Body of pancreas (tissue), 4 donors: ENCODE results near the gene CFAP61. TPM values are rescaled to one million over a fixed set of nuclear protein-coding genes. Genes with fewer than 3 reads are reported as not detected.

Experiments used
- ATAC-seq: fragments of 150-250 bp; one replicate; pipeline ENCODE4 v1.9.1; 2016
- DNase-seq, 4 donors: peaks; one replicate each; pipeline ENCODE4 v3.0.0-alpha.2; 2019
- H3K27ac ChIP-seq, 4 donors: fragments of 200-600 bp; sonication (generic); 1 replicate in 3 of 4; 2 replicates in 1 of 4; pipeline versions ENCODE4 v1.5.1 to v1.6.1; 2016 to 2019; ENCODE audit warnings: mild to moderate bottlenecking in 1 of 4, mixed read lengths in 1 of 4, moderate library complexity in 1 of 4
- H3K27me3 ChIP-seq, 2 donors: fragments of 200-600 bp; sonication (generic); one replicate each; pipeline ENCODE4 v1.6.0; 2016; ENCODE audit warnings: mild to moderate bottlenecking in 1 of 2
- H3K36me3 ChIP-seq, 2 donors: fragments of 200-600 bp; sonication (generic); replicated peaks in 1 of 2; 2 replicates each; pipeline ENCODE4 v1.5.1; 2016; ENCODE audit warnings: low read depth in 2 of 2; ENCODE audit not compliant: insufficient read depth in 1 of 2
- H3K4me1 ChIP-seq: fragments of 200-600 bp; sonication (generic); one replicate; pipeline ENCODE4 v1.6.0; 2016
- H3K4me3 ChIP-seq, 2 donors: fragments of 200-600 bp; sonication (generic); 1 replicate in 1 of 2; 2 replicates in 1 of 2; pipeline ENCODE4 v1.5.1; 2016 to 2019
- H3K9me3 ChIP-seq, 3 donors: fragments of 200-600 bp; sonication (generic); 1 replicate in 2 of 3; 2 replicates in 1 of 3; pipeline ENCODE4 v1.5.1; 2016
- POLR2A ChIP-seq, 3 donors: fragments of 450-650 bp; IDR thresholded peaks; one replicate each; pipeline ENCODE4 v1.6.1; 2016; ENCODE audit warnings: antibody characterized with exemption in 3 of 3, mild to moderate bottlenecking in 2 of 3
- WGBS, 2 donors: methylation state at CpG; one replicate each; pipeline ENCODE4 v1.1.5; 2017; 5-methylcytosine and 5-hydroxymethylcytosine counted together
- intact Hi-C: fragments of 100-400 bp; cut with DNase I; formaldehyde crosslinking; loops from one replicate; pipeline ENCODE4 v1.15.1; 2023
- total RNA-seq, 2 donors: library from RNA; depleted of rRNA; stranded (reverse); fragments of >200 nt; gene quantifications; one replicate each; pipeline ENCODE4 v1.1.0, GENCODE V29; 2016
- TF ChIP-seq, protein P1 (sequence below), 7 experiments: fragments of 450-650 bp in 4 of 7; fragments of 200-600 bp in 3 of 7; sonication (generic) in 3 of 7; IDR thresholded peaks; one replicate each; pipeline ENCODE4 v1.5.1; 2016 to 2019; ENCODE audit warnings: antibody characterized with exemption in 7 of 7

The CFAP61 gene
- total RNA-seq, 2 donors from 2014 or later: 0.52 TPM; not detected in 1

DNA sequence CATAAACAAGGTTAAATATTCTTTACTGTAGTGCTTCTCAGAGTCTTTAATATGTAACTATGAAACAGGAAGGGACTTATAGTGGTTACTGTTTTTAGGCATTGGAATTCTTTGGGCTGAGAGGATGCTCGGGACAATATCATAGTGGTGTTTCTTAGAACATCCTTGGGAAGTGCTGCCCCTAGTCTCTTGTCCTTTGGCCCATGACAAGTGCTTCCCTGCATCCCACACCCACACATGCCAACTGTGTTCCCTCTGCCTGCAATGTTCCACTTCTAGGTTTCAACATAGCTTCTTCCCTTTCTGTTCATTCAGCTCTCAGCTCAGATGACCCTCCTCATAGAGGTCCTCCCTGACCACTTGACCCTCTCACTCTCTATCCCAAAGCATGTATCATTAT, 37.6 kb downstream of the CFAP61 start:
- no peak for TF ChIP-seq POLR2A (IDR thresholded peaks at IDR 0.05)
- TF ChIP-seq, protein P1, sequence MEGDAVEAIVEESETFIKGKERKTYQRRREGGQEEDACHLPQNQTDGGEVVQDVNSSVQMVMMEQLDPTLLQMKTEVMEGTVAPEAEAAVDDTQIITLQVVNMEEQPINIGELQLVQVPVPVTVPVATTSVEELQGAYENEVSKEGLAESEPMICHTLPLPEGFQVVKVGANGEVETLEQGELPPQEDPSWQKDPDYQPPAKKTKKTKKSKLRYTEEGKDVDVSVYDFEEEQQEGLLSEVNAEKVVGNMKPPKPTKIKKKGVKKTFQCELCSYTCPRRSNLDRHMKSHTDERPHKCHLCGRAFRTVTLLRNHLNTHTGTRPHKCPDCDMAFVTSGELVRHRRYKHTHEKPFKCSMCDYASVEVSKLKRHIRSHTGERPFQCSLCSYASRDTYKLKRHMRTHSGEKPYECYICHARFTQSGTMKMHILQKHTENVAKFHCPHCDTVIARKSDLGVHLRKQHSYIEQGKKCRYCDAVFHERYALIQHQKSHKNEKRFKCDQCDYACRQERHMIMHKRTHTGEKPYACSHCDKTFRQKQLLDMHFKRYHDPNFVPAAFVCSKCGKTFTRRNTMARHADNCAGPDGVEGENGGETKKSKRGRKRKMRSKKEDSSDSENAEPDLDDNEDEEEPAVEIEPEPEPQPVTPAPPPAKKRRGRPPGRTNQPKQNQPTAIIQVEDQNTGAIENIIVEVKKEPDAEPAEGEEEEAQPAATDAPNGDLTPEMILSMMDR (IDR thresholded peaks at IDR 0.05): no peak
- no peaks in the 10 kb centered on the region for H3K27me3 ChIP-seq
- 41 to 47% methylated on average over 1 of the region's 1 CpG for WGBS, 2 donors
- ATAC-seq (no peak), DNase-seq (no peak)
- no peaks in the 10 kb centered on the region for H3K36me3 ChIP-seq
- H3K27ac ChIP-seq: no peak overlapping the region
- H3K9me3 ChIP-seq: no peaks in the 10 kb centered on the region
- intact Hi-C loops: loop anchor here (10.0 kb wide), 1 partner anchor 145 kb away; no protein-coding TSS in a partner anchor
- no peak overlapping the region for H3K4me3 ChIP-seq
- H3K4me1 ChIP-seq: no peaks in the 10 kb centered on the region

GRCh38 chr20:20092827-20093226, 40.5 kb downstream of the CFAP61 start:
- DNase-seq (no peak), ATAC-seq (no peak)
- Histone ChIP-seq H3K4me3 (no peak overlapping the region), H3K27ac (no peak overlapping the region), H3K9me3 (no peaks in the 10 kb centered on the region), H3K27me3 (no peaks in the 10 kb centered on the region), H3K4me1 (no peaks in the 10 kb centered on the region), H3K36me3 (no peaks in the 10 kb centered on the region)
- TF ChIP-seq, protein P1 (IDR thresholded peaks at IDR 0.05): no peak
- no peak for TF ChIP-seq POLR2A (IDR thresholded peaks at IDR 0.05)
- 78 to 79% methylated on average over 4 of the region's 4 CpGs for WGBS, 2 donors
- intact Hi-C loops: no loop called here

DNA sequence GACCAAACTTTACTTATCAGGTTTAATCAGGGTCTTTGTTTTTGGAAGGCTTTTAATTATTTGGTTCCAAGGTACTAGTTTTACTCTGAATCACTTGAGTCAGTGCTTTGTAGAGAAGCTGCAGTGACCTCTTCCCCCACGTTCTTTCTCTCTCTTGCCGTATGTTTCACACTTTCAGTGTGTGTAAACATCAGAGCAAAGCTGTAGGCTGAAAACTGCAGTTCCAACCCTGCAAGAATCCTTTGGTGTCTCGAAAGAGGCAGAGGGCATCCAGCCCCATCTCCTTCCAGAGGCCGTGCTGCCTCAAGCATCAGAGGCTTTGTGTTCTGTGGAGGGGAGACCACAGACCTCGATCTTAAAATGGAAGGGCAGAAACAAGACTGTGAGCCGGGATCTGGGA, 42.1 kb downstream of the CFAP61 start:
- TF ChIP-seq, protein P1 (IDR thresholded peaks at IDR 0.05): no peak
- TF ChIP-seq POLR2A (IDR thresholded peaks at IDR 0.05): no peak
- WGBS, 2 donors: 66 to 75% methylated on average over 6 of the region's 6 CpGs
- Histone ChIP-seq H3K27me3 (no peaks in the 10 kb centered on the region), H3K4me1 (no peaks in the 10 kb centered on the region), H3K27ac (no peak overlapping the region), H3K9me3 (no peaks in the 10 kb centered on the region), H3K4me3 (no peak overlapping the region), H3K36me3 (no peaks in the 10 kb centered on the region)
- DNase-seq (no peak), ATAC-seq (no peak)
- intact Hi-C loops: no loop called here

- Histone ChIP-seq H3K4me1 (no peaks in the 10 kb centered on the region), H3K36me3 (no peaks in the 10 kb centered on the region), H3K4me3 (no peak overlapping the region), H3K27ac (no peak overlapping the region), H3K27me3 (no peaks in the 10 kb centered on the region), H3K9me3 (no peaks in the 10 kb centered on the region)
- DNase-seq: no peak
- intact Hi-C loops: no loop called here
- ATAC-seq: no peak
- 83% methylated on average over 10 of the region's 10 CpGs for WGBS, 2 donors
- TF ChIP-seq POLR2A (IDR thresholded peaks at IDR 0.05): no peak
Observed at GRCh38 chr20:20095114-20095872, 43.0 kb downstream of the CFAP61 start.

DNA sequence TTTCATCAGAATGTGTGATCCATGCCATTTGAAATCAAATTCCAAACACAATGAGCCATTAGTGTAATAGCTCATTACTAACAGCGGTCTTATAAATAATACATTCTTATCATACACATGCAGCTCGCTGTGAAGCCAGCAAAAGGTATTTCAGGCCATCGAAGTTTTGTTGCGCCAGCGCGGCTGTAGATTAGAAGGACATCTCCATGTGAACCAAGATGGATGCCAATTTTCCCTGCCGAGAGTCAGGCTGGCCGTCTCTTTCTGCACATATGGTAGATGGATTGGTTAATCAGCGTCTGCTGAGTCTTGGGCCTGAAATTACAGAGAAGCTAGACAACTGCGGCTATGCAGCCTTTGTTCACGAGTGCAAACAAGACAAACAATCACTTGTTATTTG, 44.1 kb downstream of the CFAP61 start:
- Histone ChIP-seq H3K4me3 (no peak overlapping the region), H3K27me3 (no peaks in the 10 kb centered on the region), H3K36me3 (no peaks in the 10 kb centered on the region), H3K9me3 (no peaks in the 10 kb centered on the region), H3K27ac (no peak overlapping the region), H3K4me1 (no peaks in the 10 kb centered on the region)
- ATAC-seq (no peak), DNase-seq (no peak)
- TF ChIP-seq, protein P1 (IDR thresholded peaks at IDR 0.05): no peak
- no peak for TF ChIP-seq POLR2A (IDR thresholded peaks at IDR 0.05)
- intact Hi-C loops: no loop called here
- 79 to 83% methylated on average over 11 of the region's 11 CpGs for WGBS, 2 donors
